HT1080 (cell line): ENCODE measurements around the gene MSRB3. TPM values are rescaled to one million over a fixed set of nuclear protein-coding genes. Genes with fewer than 3 reads are reported as not detected.

Source experiments
- DNase-seq: peaks from one replicate; pipeline ENCODE4 v3.0.0-alpha.2; 2015; ENCODE audit warnings: low read depth
- total RNA-seq: library from RNA; depleted of rRNA; stranded (reverse); fragments of >200 nt; shearing (Covaris generic); gene quantifications from 2 replicates; pipeline ENCODE4 v1.2.3, GENCODE V29; 2014

MSRB3 gene
- total RNA-seq, 1 experiment from 2014 or later = 13.0 TPM

DNA sequence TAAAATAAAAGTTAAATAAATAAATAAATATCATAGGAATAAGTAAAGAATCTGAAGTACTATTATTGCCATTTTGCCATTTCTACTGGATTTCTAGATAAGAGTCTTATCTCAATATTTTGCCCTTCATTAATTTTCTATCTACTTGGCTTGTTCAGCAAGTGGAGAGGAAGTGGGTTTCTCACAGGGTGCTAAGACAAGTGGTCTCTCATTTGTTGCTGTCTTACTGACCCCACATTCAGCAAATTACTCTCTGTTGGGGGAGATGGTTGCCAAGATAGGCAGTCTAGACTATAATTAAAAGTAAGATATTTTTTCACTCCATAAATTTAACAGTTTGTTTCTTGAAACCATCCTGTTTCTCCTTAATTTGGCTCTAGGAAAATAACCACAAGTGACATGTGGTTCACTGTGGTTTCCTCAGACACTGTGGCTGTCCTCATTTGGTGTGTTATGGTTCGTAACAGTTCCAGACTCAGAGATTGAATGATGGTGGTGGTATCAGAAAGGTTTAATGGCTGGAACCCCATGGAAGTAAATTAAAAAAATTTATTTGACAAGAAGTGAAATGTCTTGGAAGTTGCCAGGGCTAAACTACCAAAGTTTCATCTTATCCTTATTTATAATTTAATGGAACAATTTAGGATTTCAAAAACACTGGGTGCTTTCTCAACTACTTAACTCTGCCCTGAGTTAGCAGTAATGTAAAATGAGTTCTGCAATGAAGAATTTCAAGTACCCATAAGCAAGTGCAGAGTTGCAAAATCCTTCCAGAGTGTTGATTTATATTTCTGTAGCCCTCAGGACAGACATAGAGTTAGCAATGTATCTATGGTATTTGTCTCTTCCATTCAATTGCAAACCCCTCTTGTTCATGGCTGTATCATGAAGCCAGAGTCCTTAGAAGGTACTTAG lies 214.8 kb downstream of the MSRB3 start:
- no peak for DNase-seq

DNA sequence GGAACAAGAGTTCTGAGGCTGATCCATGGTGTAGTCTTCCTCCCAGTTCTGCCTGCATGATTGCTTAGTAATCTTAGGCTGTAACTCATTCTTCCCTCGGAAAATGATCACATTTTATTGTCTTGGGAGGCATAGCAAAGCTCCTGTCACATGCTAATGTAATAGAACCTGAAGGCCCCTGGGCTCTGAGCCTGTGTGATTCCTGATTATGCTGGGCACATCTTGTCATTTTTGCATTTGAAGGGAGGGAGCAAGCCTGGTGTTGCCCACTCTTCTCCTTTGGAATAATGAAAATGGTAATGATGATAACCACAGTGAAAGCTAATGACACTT lies 215.4 kb downstream of the MSRB3 start:
- DNase-seq = no peak

DNA sequence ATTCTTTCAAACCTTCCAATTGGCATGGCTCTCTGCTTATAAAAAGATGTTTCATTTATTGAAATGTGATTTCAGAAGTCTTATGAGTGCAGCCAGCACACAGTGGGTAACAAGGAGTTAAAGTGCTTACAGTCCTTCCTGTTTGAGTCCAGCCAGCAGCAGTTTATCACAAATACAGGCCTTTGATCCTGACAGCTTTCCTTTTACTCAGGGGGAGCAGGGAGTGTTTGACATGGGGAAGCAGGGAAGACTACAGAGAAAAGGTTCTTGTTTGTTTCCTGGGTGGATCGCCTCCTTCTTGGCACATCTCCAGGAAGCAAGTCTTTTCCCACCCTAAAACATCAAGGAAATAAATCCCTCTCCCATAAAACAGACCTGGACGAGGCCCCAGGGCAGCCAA lies 216.1 kb downstream of the MSRB3 start:
- no peak for DNase-seq

DNA sequence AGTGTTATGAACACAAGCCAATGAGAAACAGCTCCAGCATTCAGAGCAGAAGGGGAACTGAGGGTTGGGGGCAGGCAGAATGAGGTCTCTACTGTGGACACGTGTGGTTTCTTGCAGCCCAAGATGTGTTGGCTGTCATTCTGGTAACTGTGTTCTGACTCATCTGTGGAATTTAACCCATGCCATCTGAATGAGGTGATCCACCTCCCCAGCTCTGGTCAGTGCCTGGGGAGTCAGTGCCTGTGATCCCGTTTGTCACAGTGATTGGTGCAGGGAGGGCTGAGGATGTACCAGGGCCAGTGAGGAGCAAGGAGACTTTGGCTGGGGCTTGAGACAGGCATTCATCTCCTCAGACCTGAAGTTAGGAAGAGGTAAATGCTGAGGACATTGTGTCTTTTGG lies 216.8 kb downstream of the MSRB3 start:
- DNase-seq = peak; percentile 91

DNA sequence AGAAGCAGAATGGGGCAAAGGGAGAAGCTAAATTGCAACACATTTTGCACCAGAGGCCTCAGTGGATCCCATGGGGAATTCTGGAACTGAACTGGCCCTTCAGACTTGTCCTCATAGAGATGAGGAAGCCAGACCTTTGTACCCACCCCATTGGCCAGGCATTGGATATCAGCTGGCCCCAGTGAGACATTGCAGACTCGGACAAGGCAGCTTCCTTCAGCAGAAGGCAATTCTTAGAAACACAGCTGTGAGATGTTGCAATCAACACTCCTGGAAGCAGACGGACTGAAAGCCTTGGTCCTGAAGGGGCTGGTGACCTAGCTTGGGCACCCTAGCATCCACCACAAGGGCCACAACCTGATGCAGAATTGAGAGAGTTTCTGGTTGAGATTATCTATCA lies 218.1 kb downstream of the MSRB3 start:
- no peak for DNase-seq

DNA sequence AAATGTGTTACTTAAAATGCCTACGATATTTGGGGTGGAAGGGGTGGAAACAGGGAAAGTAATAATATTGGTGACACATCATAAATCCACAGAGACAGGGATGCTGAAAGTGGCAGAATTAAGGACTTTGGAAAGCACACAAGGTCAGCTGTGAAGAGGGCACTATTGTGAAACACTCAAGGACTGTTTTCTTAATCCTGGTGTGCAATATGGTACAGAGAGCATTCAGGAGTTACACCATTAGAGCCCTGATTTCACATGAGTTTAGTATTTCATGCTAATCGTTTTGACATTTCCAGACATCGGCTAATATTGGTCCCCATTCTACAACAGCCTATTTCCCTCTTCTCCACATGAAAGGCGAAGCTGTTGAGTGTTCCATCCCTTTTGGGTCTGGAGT lies 219.2 kb downstream of the MSRB3 start:
- no peak for DNase-seq

DNA sequence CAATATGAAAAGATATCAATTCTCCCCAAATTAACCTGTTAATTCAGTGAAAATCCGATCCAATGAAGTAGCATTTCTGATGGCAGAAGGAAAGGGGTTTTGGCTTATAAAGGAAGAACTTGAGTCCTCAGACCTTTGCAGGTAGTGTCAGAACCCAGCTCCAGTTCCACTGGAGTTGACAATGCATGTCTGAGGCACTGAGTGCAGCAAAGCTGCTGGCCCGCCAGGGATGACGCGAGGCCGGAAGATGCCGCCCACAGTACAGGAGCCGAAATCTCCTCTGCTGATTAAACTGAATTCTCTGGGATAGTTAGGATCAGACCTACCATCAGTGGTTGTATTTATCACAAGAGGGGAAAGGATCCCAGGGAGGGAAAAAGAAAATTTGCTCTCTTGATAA lies 220.7 kb downstream of the MSRB3 start:
- no peak for DNase-seq

DNA sequence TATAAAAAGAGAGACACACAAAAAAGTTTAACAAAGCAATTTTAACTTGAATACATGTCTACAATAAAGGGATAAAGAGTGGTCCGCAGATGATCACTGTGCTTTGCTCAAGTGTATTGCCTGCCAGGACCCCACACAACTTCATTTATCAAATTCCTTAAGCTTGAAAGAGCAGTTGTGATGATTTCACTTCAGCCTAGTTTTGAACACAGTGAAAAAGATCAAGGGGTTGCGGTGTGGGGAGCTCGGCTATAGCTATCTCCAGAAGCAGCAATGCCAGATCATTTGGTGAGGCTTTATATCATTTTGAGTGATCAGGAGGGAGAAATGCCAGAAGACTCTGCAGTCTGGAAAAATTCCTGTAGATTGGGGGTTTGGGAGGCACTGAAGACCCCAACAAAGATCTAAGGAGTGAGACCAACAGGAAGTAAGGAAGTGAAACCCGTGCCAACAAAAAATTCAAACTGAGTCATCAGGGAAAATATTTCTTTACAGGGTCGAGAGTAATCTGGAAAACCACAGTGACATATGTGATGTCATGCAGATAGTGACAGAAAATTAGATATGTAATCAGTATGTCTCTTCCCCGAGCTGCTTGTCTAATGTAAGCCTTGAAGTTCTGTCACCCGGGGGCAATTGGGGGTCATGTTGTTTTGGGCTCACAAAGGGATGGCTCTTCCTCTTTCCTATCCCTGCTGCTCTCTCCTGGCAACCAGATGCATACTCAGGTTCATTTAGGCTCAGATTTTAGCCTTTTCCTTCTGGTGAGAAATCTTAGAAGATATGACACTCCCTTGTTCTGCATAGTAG lies 221.8 kb downstream of the MSRB3 start:
- DNase-seq = peak; percentile 77

DNA sequence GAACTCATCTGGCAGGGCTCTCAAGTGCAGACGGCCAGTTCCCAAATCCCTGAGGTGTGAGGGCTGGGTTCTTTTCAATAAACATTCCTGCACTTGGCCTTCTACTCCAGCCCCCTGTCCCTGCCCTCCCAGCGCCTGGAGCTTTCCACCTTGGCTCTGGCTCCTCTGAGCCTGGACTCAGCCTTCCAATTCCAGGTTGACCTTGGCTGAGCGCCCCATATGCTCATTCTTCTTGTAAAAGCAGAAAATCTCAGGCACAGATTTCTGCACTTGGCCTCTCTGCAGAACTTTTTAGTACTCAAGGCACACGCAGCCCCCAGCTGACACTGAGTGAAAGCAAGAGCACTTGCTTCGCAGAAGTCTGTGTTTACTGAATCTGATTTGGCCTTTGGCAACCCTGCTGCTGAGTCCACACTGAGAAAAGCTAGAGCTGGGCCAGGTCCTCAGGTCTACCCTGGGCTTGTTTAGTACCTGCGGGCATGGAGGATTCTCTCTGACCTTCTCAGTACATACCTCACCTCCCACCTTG lies 222.7 kb downstream of the MSRB3 start:
- DNase-seq = no peak

DNA sequence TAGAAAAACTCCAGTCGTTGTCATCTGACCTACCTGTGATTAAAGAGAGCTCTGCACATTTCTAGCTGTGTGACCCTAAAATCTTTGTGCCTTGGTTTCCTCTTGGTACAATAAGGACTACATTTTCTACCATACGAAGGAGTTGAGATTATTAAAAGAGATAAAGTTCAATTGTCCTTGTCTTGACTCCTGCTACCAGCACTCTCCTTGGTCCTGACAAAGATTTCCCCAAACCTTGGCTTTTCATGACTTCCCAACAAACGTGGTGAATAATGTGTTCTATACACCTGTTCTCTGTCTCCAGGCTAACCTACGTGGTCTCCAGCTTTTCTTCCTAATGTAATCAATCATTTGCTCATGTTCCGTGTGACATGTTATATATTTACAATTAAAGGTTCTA lies 223.5 kb downstream of the MSRB3 start:
- DNase-seq = no peak

DNA sequence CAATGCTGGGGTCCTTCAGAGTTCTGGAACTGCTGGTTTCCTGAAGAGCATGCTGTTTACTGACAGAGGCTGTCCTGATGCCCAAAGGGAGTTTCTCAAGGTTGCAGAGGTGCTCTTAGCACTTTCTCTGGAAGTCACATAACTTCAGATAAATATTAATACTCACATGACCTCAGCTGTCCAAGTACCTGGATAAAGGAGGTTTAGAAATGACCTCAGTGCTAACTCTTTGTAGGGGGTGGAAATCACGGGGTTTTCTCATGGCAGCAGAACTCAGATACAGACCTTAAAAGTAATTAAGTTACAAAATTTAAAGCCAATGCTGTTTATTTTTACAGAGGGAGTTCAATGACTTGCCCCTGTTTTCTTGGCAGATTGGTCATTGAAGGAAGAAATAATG lies 225.9 kb downstream of the MSRB3 start:
- DNase-seq = no peak

DNA sequence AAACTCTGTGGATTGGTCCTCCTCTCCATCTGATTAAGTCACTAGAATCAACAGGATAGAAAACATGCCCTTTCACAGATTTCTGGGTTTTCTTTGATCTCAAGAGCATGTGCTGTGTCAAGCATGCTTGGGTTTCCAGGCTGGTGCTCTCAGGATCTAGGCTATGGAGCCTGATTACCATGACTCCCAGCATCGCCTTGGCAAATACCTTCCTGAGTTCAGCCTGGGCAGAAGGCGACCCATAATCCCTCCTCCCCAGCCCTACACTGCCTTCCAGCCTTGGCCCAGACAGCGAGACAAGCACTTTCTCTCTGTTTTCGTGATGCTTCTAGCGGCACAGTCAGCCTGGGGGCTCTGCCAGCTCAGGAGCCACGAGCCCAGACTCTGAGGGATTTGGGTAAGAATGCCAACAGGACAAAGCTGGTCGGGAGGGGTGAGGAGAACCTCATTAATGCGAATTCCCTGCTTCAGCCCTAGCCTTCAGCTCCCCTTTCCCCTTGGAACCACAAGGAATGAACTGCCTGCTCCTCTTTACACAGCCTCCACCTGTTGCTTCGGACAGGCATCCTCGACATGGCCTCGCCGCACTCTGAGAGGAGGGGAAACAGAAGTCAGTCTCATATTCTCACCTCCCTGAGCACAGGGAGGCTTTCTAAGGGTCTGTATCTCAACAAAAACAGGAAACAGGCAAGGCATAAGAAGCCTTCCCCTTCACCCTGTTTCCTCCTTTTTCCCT lies 227.1 kb downstream of the MSRB3 start:
- DNase-seq = no peak

DNA sequence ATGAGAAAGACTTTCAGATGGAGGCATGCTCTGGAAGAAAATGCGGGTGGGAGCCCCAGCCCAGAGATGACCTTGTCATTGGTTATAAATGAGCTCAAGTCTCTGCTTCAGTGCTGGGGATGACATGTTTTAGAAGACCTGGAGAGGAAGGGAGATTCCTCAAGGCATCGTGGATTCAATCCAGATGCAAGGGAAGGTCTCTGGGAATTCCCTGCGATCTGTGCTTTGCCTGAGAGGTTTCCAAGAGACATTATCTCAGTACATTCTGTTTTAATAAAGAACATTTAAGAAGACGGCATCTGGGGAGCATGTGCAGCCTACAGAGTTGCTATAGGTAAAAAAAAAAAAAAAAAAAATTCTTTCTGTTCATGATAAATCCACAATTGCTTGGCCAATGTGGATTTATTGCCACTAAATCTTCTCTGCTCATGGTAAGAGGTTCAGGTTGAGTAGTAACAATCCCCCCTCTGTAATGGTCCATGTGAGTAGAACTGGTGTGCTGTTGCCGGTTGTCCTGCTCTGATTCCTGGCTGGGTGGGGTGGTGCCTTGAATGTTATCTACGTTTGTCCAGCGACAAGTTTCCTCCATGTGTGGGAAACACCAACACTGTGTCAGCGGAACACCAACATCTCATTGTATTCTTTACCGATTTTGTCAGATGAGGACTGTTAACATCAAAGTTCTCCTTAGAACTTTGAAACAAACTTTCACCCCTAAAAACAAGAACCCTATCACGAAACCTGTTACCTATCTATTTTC lies 230.0 kb downstream of the MSRB3 start:
- no peak for DNase-seq

DNA sequence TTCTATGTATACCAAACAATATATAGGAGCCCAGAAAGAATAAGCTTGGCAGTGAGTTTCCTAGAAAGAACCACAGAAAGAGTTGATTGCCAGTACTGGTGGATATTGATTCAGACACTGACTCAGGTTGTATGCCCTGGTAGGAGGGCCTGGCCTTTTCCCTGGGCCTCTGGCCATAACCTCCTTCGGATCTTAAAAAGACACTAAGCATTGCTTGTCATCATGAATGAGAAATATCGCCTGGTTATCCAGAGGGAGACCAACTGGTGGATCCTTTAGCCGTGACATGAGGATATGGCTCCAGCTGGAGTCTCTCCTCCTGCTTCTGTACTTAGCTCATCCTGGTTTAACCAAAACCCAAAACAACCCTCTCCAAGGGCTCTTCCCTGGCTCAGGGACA lies 231.5 kb downstream of the MSRB3 start:
- DNase-seq = no peak

DNA sequence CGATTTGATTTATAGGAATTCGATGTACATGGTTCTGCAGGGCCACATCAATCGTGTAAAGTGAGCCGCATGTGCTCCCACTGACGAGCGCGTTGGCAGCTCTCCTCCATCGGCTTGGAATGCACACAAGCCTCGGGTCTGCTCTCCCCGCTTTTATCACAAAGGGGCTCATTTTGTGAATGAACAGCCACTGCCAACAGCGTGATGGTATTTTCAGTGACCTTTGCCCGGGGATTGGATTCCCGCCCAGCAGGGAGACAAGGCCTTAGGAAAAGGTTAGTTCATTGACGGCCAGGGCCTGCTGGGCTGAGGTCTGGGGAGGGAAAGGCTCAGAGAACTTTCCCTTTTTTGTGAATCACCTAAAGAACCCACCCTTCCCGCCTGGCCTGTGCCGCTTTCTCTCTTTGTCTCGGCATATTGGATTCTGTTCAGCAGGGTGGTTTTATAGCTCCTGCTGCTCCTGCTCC lies 232.1 kb downstream of the MSRB3 start:
- DNase-seq = no peak

DNA sequence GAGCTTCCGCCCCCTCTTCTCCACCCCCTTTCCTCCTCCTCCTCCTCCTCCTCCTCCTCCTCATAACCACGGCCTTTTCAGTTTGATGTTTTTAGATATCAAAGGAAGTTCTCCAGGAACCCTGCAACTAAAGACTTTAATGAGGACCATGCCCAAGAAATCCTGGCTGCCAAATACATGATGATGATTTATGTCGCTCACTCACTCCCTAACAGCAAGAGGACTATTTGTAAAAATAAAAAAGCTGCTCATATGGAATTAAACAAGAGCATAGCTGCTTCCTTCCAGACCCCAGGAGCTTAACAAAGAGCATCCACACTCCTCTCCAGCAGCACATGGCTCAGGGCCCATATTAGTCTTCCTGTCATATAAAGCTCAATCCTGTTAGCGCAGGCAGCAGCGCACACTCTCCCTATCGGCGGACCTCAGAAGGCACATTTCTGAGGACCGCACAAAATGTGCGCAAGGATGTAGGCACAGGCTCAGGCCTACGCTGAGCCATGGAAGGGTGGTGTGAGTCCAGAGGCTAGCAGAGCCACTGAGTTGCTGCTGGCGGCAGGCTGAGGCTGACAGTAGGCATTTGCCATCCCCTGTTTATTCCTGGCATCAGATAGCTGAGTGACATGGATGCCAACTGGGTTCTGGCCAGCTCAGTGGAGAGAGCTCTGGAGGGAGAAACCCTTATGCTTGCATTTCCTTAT lies 232.8 kb downstream of the MSRB3 start:
- no peak for DNase-seq

DNA sequence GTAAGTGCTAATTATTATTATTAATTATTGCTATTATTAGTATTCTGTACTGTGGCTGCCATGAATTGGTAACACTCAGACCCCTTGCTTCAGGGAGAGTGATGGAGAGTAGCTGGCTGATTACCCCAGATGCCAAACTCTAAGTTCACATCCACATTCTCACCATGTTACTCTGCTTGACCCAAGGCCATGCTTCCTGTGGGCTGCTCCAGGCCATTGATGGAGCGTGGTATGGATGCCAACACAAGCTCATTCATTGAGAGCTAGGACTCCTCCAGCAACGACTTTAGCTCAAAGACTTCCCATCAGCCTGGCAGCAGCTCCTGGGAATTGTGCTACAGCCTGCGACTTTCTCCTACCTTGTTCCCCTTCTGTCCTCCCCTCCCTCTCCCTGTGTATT lies 233.4 kb downstream of the MSRB3 start:
- DNase-seq = no peak
